OCI-LY7 (cell line): ENCODE data around the gene RNF207.

Source experiments
- EZH2phosphoT487 ChIP-seq: fragments of 200-600 bp; sonication (generic); IDR thresholded peaks from 2 replicates; pipeline ENCODE4 v1.6.1; 2018; ENCODE audit warnings: low read depth, borderline replicate concordance, mild to moderate bottlenecking, mixed run types, antibody characterized with exemption, low read length, moderate library complexity, mixed read lengths
- TF ChIP-seq, protein P1 (sequence below): fragments of 200-600 bp; sonication (generic); conservative IDR thresholded peaks from 2 replicates; pipeline ENCODE4 v1.5.1; 2014; ENCODE audit warnings: mild to moderate bottlenecking, antibody characterized with exemption, low read length, moderate library complexity, mixed read lengths

DNA sequence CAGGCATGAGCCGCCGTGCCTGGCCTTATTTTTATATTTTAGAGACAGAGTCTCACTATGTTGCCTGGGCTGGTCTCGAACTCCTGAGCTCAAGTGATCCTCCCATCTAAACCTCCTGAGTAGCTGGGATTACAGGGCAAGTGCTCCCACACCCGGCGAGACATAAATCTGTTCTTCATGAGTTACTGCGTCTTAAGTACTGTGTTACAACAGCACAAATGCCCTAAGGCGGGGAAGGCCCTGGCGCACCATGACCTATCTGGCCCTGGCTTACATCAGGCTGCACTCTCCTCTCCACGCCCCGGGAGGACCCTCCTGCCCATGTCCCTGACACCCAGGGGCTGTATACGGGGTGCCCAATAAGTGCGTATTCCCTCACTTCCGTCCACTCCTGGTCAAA is 50.7 kb downstream of the RNF207 start:
- TF ChIP-seq, protein P1, sequence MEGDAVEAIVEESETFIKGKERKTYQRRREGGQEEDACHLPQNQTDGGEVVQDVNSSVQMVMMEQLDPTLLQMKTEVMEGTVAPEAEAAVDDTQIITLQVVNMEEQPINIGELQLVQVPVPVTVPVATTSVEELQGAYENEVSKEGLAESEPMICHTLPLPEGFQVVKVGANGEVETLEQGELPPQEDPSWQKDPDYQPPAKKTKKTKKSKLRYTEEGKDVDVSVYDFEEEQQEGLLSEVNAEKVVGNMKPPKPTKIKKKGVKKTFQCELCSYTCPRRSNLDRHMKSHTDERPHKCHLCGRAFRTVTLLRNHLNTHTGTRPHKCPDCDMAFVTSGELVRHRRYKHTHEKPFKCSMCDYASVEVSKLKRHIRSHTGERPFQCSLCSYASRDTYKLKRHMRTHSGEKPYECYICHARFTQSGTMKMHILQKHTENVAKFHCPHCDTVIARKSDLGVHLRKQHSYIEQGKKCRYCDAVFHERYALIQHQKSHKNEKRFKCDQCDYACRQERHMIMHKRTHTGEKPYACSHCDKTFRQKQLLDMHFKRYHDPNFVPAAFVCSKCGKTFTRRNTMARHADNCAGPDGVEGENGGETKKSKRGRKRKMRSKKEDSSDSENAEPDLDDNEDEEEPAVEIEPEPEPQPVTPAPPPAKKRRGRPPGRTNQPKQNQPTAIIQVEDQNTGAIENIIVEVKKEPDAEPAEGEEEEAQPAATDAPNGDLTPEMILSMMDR: no peak
- TF ChIP-seq EZH2phosphoT487: no peak
